ENCODE results near the gene AFF4. TPM values are rescaled to one million over a fixed set of nuclear protein-coding genes. Genes with fewer than 3 reads are reported as not detected.

The AFF4 gene
- total RNA-seq, 1 experiment from 2014 or later: 38.6 TPM

GRCh38 chr5:132826424-132827082, 136.9 kb downstream of the AFF4 start:
- intact Hi-C loops (cut with micrococcal nuclease): no loop called here
- no peak overlapping the region for H2AFZ ChIP-seq (ENCODE audit: low read depth, low read length, poor library complexity, severe bottlenecking)
- H3K9me3 ChIP-seq (ENCODE audit: control insufficient read depth in 1 of 2, insufficient read depth in 1 of 2, low read depth in 1 of 2, low read length in 2 of 2): no peaks in the 10 kb centered on the region
- DNase-seq (ENCODE audit: low read depth, low spot score) (no peak), ATAC-seq (no peak)
- no peak overlapping the region for H3K4me3 ChIP-seq (replicated peaks in 1 of 2; ENCODE audit: low read depth in 1 of 2, low read length in 2 of 2)
- no peaks in the 10 kb centered on the region for H4K20me1 ChIP-seq (ENCODE audit: insufficient read depth)
- H3K79me2 ChIP-seq (ENCODE audit: insufficient read depth, low read length): peaks cover 6% of the 10 kb centered on the region; the same call in 1 of the 2 replicates
- POLR2A ChIA-PET: no interaction called here
- CTCF ChIA-PET: no interaction called here
- H3K4me1 ChIP-seq (ENCODE audit: control insufficient read depth in 1 of 2, insufficient read depth in 2 of 2, low read length in 2 of 2): peaks cover 12 to 19% of the 10 kb centered on the region in 2 experiments; a peak in 3 of 4 replicates
- H3K4me2 ChIP-seq (ENCODE audit: low read length): no peak overlapping the region
- RAD21 ChIA-PET (ENCODE audit: low non-redundant PET in 1 of 2, low total read pairs in 2 of 2, uncharacterized antibody in 2 of 2, unreplicated experiment in 2 of 2): no interaction called here
- H3K36me3 ChIP-seq (ENCODE audit: control insufficient read depth in 1 of 2, insufficient read depth in 2 of 2, low read length in 2 of 2): no peaks in the 10 kb centered on the region
- no peaks in the 10 kb centered on the region for H3K27me3 ChIP-seq (ENCODE audit: insufficient read depth, low read length)
- BruUV-seq (replicated peaks): no TSS peak
- H3K9me2 ChIP-seq (ENCODE audit: insufficient read depth): no peaks in the 10 kb centered on the region
- TF ChIP-seq YY1 (IDR thresholded peaks at IDR 0.05; ENCODE audit: extremely low read depth, insufficient replicate concordance, low read depth, low read length): no peak
- TF ChIP-seq ATF3 (IDR thresholded peaks at IDR 0.05): no peak
- TF ChIP-seq SP1 (IDR thresholded peaks at IDR 0.05; ENCODE audit: low read depth): no peak
- no peak overlapping the region for H3K27ac ChIP-seq (ENCODE audit: low read depth, low read length)
- no peak overlapping the region for H3K9ac ChIP-seq (ENCODE audit: low read length)

GRCh38 chr5:132825834-132826391, 137.5 kb downstream of the AFF4 start:
- no peaks in the 10 kb centered on the region for H3K9me2 ChIP-seq (ENCODE audit: insufficient read depth)
- RAD21 ChIA-PET (ENCODE audit: low non-redundant PET in 1 of 2, low total read pairs in 2 of 2, uncharacterized antibody in 2 of 2, unreplicated experiment in 2 of 2): no interaction called here
- CTCF ChIA-PET: no interaction called here
- POLR2A ChIA-PET: no interaction called here
- H3K36me3 ChIP-seq (ENCODE audit: control insufficient read depth in 1 of 2, insufficient read depth in 2 of 2, low read length in 2 of 2): no peaks in the 10 kb centered on the region
- no peak overlapping the region for H3K9ac ChIP-seq (ENCODE audit: low read length)
- H3K4me2 ChIP-seq (ENCODE audit: low read length): no peak overlapping the region
- peaks cover 6% of the 10 kb centered on the region; the same call in 1 of the 2 replicates for H3K79me2 ChIP-seq (ENCODE audit: insufficient read depth, low read length)
- BruUV-seq (replicated peaks): no TSS peak
- intact Hi-C loops (cut with micrococcal nuclease): no loop called here
- DNase-seq (ENCODE audit: low read depth, low spot score) (no peak), ATAC-seq (no peak)
- H2AFZ ChIP-seq (ENCODE audit: low read depth, low read length, poor library complexity, severe bottlenecking): no peak overlapping the region
- no peaks in the 10 kb centered on the region for H3K27me3 ChIP-seq (ENCODE audit: insufficient read depth, low read length)
- no peaks in the 10 kb centered on the region for H4K20me1 ChIP-seq (ENCODE audit: insufficient read depth)
- H3K9me3 ChIP-seq (ENCODE audit: control insufficient read depth in 1 of 2, insufficient read depth in 1 of 2, low read depth in 1 of 2, low read length in 2 of 2): no peaks in the 10 kb centered on the region
- no peak overlapping the region for H3K27ac ChIP-seq (ENCODE audit: low read depth, low read length)
- no peak overlapping the region for H3K4me3 ChIP-seq (replicated peaks in 1 of 2; ENCODE audit: low read depth in 1 of 2, low read length in 2 of 2)
- peaks cover 9 to 14% of the 10 kb centered on the region in 2 experiments; a peak in 3 of 4 replicates for H3K4me1 ChIP-seq (ENCODE audit: control insufficient read depth in 1 of 2, insufficient read depth in 2 of 2, low read length in 2 of 2)
- TF ChIP-seq MAX (IDR thresholded peaks at IDR 0.05) (no peak), SIN3A (IDR thresholded peaks at IDR 0.05; ENCODE audit: low read depth) (no peak), EZH2phosphoT487 (IDR thresholded peaks at IDR 0.05; ENCODE audit: borderline replicate concordance) (no peak), YY1 (IDR thresholded peaks at IDR 0.05; ENCODE audit: extremely low read depth, insufficient replicate concordance, low read depth, low read length) (no peak), REST (IDR thresholded peaks at IDR 0.05; ENCODE audit: low read depth) (no peak), CTCF (IDR thresholded peaks at IDR 0.05 in 2 of 3, conservative IDR thresholded peaks at IDR 0.05 in 1 of 3; ENCODE audit: borderline replicate concordance in 1 of 3, insufficient read depth in 1 of 3, low read depth in 2 of 3, low read length in 2 of 3) (no peak), ZBTB33 (IDR thresholded peaks at IDR 0.05; ENCODE audit: extremely low read depth, insufficient replicate concordance, low read length) (no peak)
